BLaER1 (cell line): Measurements from ENCODE around the gene C4orf36.

Source experiments
- H3K27ac ChIP-seq: shearing (Covaris generic); formaldehyde crosslinking; 2 replicates; pipeline ENCODE4 v1.8.1; 2022
- H3K27me3 ChIP-seq: shearing (Covaris generic); formaldehyde crosslinking; 2 replicates; pipeline ENCODE4 v1.8.1; 2022
- H3K36me3 ChIP-seq: shearing (Covaris generic); formaldehyde crosslinking; 2 replicates; pipeline ENCODE4 v1.8.1; 2022
- H3K4me1 ChIP-seq: shearing (Covaris generic); formaldehyde crosslinking; 2 replicates; pipeline ENCODE4 v1.8.1; 2022
- H3K4me2 ChIP-seq: shearing (Covaris generic); formaldehyde crosslinking; 2 replicates; pipeline ENCODE4 v1.8.1; 2022
- H3K4me3 ChIP-seq: shearing (Covaris generic); formaldehyde crosslinking; 2 replicates; pipeline ENCODE4 v1.8.1; 2022
- H3K9ac ChIP-seq: shearing (Covaris generic); formaldehyde crosslinking; 2 replicates; pipeline ENCODE4 v1.8.1; 2022
- H3K9me3 ChIP-seq: shearing (Covaris generic); formaldehyde crosslinking; 2 replicates; pipeline ENCODE4 v1.8.1; 2022
- H4K20me1 ChIP-seq: shearing (Covaris generic); formaldehyde crosslinking; 2 replicates; pipeline ENCODE4 v1.8.1; 2022
- Cebpa-rat ChIP-seq: shearing (Covaris generic); IDR thresholded peaks from 2 replicates; pipeline ENCODE4 v1.8.1; 2022

Gene C4orf36

GRCh38 chr4:86870442-86871069 lies 21.7 kb downstream of the C4orf36 start:
- Histone ChIP-seq H3K9ac (no peak overlapping the region; the same call in 1 of the 2 replicates), H3K4me1 (peaks cover 28% of the 10 kb centered on the region), H3K9me3 (no peaks in the 10 kb centered on the region), H4K20me1 (no peaks in the 10 kb centered on the region), H3K27ac (no peak overlapping the region), H3K36me3 (no peaks in the 10 kb centered on the region), H3K4me3 (no peak overlapping the region), H3K4me2 (peak overlapping the region; percentile 74), H3K27me3 (no peaks in the 10 kb centered on the region)
- no peak for TF ChIP-seq Cebpa-rat

- H3K9ac ChIP-seq = no peak overlapping the region
- no peak overlapping the region for H3K4me2 ChIP-seq
Measured at GRCh38 chr4:86857341-86858052, 34.7 kb downstream of the C4orf36 start.

GRCh38 chr4:86856896-86857295 lies 35.3 kb downstream of the C4orf36 start:
- no peaks in the 10 kb centered on the region for H3K27me3 ChIP-seq

More at GRCh38 chr4:86857341-86858052, 34.7 kb downstream of the C4orf36 start:
- H3K4me1 ChIP-seq = 0 out of 2 replicates have a peak, but pooled peaks cover 6% of the 10 kb centered on the region
- H3K9me3 ChIP-seq = no peaks in the 10 kb centered on the region
- no peaks in the 10 kb centered on the region for H4K20me1 ChIP-seq
- H3K4me3 ChIP-seq = no peak overlapping the region
- no peaks in the 10 kb centered on the region for H3K36me3 ChIP-seq
- no peak overlapping the region for H3K27ac ChIP-seq
- no peaks in the 10 kb centered on the region for H3K27me3 ChIP-seq
- TF ChIP-seq Cebpa-rat = no peak

GRCh38 chr4:86855572-86855971 lies 36.6 kb downstream of the C4orf36 start:
- Histone ChIP-seq H3K9ac (no peak overlapping the region), H3K9me3 (no peaks in the 10 kb centered on the region), H3K4me1 (0 out of 2 replicates have a peak, but pooled peaks cover 6% of the 10 kb centered on the region), H4K20me1 (no peaks in the 10 kb centered on the region), H3K27me3 (no peaks in the 10 kb centered on the region), H3K27ac (no peak overlapping the region), H3K36me3 (no peaks in the 10 kb centered on the region), H3K4me2 (no peak overlapping the region), H3K4me3 (no peak overlapping the region)
- no peak for TF ChIP-seq Cebpa-rat

More at GRCh38 chr4:86856896-86857295, 35.3 kb downstream of the C4orf36 start:
- Histone ChIP-seq H3K9me3 (no peaks in the 10 kb centered on the region), H3K4me2 (no peak overlapping the region), H3K4me1 (0 out of 2 replicates have a peak, but pooled peaks cover 6% of the 10 kb centered on the region), H3K36me3 (no peaks in the 10 kb centered on the region), H3K9ac (no peak overlapping the region), H3K4me3 (no peak overlapping the region), H3K27ac (no peak overlapping the region), H4K20me1 (no peaks in the 10 kb centered on the region)
- TF ChIP-seq Cebpa-rat = no peak

GRCh38 chr4:86853209-86853608 lies 39.0 kb downstream of the C4orf36 start:
- Histone ChIP-seq H3K9ac (no peak overlapping the region), H3K9me3 (no peaks in the 10 kb centered on the region), H3K27me3 (no peaks in the 10 kb centered on the region), H4K20me1 (no peaks in the 10 kb centered on the region), H3K27ac (no peak overlapping the region), H3K4me1 (peaks cover 17% of the 10 kb centered on the region), H3K4me2 (no peak overlapping the region), H3K4me3 (no peak overlapping the region), H3K36me3 (no peaks in the 10 kb centered on the region)
- no peak for TF ChIP-seq Cebpa-rat

GRCh38 chr4:86848732-86849619 lies 43.2 kb downstream of the C4orf36 start, which contains the start of gene SLC10A6:
Gene SLC10A6 (minus strand): TSS chr4:86849384. CDS start chr4:86849115, 269 bp downstream.
- H4K20me1 ChIP-seq = no peaks in the 10 kb centered on the region
- no peak for TF ChIP-seq Cebpa-rat
- no peak within 1 kb of the TSS for H3K4me2 ChIP-seq
- no peaks in the 10 kb centered on the region for H3K27me3 ChIP-seq
- H3K36me3 ChIP-seq = no peaks in the 10 kb centered on the region
- peaks cover 20% of the 10 kb centered on the region for H3K4me1 ChIP-seq
- H3K4me3 ChIP-seq = no peak within 1 kb of the TSS
- H3K9ac ChIP-seq = no peak within 1 kb of the TSS
- 0 out of 2 replicates have a peak, but pooled peaks cover 4% of the 10 kb centered on the region for H3K9me3 ChIP-seq
- H3K27ac ChIP-seq = no peak within 1 kb of the TSS

- 0 out of 2 replicates have a peak, but pooled peaks cover 4% of the 10 kb centered on the region for H3K9me3 ChIP-seq
- TF ChIP-seq Cebpa-rat = no peak
- no peak overlapping the region for H3K27ac ChIP-seq
- H4K20me1 ChIP-seq = no peaks in the 10 kb centered on the region
- no peaks in the 10 kb centered on the region for H3K27me3 ChIP-seq
- peak overlapping the region; percentile 40 for H3K4me2 ChIP-seq
- no peaks in the 10 kb centered on the region for H3K36me3 ChIP-seq
- peaks cover 20% of the 10 kb centered on the region for H3K4me1 ChIP-seq
- H3K9ac ChIP-seq = no peak overlapping the region
- H3K4me3 ChIP-seq = no peak overlapping the region
Measured at GRCh38 chr4:86848136-86848535, 44.1 kb downstream of the C4orf36 start.

- no peaks in the 10 kb centered on the region for H4K20me1 ChIP-seq
- no peaks in the 10 kb centered on the region for H3K27me3 ChIP-seq
- peaks cover 20% of the 10 kb centered on the region for H3K4me1 ChIP-seq
- H3K27ac ChIP-seq = no peak overlapping the region
- TF ChIP-seq Cebpa-rat = no peak
- H3K9me3 ChIP-seq = 0 out of 2 replicates have a peak, but pooled peaks cover 4% of the 10 kb centered on the region
- no peak overlapping the region for H3K4me3 ChIP-seq
- H3K4me2 ChIP-seq = peak overlapping the region; percentile 40
- H3K36me3 ChIP-seq = no peaks in the 10 kb centered on the region
- no peak overlapping the region for H3K9ac ChIP-seq
Measured at GRCh38 chr4:86847571-86847970, 44.7 kb downstream of the C4orf36 start.

- H3K27ac ChIP-seq = no peak overlapping the region
- 0 out of 2 replicates have a peak, but pooled peaks cover 4% of the 10 kb centered on the region for H3K9me3 ChIP-seq
- TF ChIP-seq Cebpa-rat = no peak
- no peaks in the 10 kb centered on the region for H3K27me3 ChIP-seq
- H3K4me3 ChIP-seq = no peak overlapping the region
- H3K36me3 ChIP-seq = no peaks in the 10 kb centered on the region
- no peak overlapping the region for H3K9ac ChIP-seq
- peaks cover 20% of the 10 kb centered on the region for H3K4me1 ChIP-seq
- H4K20me1 ChIP-seq = no peaks in the 10 kb centered on the region
- no peak overlapping the region for H3K4me2 ChIP-seq
Measured at GRCh38 chr4:86846921-86847320, 45.3 kb downstream of the C4orf36 start.
